K562 (cell line): ENCODE results near the gene TSC22D1.

Experiments
- CTCF ChIP-seq, 3 experiments: IDR thresholded peaks in 2 of 3; conservative IDR thresholded peaks in 1 of 3; 2 replicates each; pipeline ENCODE4 v1.5.1; 2011 to 2012; ENCODE audit warnings: low read length in 3 of 3, mild to moderate bottlenecking in 3 of 3, control low read depth in 2 of 3, improper control_type of control experiment in 1 of 3, inconsistent platforms in 1 of 3, low read depth in 1 of 3, mixed read lengths in 1 of 3, moderate library complexity in 1 of 3; ENCODE audit not compliant: insufficient read depth in 2 of 3
- MAFK ChIP-seq: IDR thresholded peaks from 2 replicates; pipeline ENCODE4 v1.6.1; 2011; ENCODE audit warnings: low read length, improper control_type of control experiment
- POLR2AphosphoS5 ChIP-seq: IDR thresholded peaks from 2 replicates; pipeline ENCODE4 v1.6.1; 2011; ENCODE audit warnings: mild to moderate bottlenecking, low read depth, low read length, moderate library complexity; ENCODE audit not compliant: control insufficient read depth, insufficient read depth
- UBTF ChIP-seq, 2 experiments: IDR thresholded peaks; 2 replicates each; pipeline ENCODE4 v1.6.1; 2012; ENCODE audit warnings: improper control_type of control experiment in 2 of 2, low read depth in 2 of 2, low read length in 2 of 2, borderline replicate concordance in 1 of 2
- ZNF311 ChIP-seq: fragments of 250-450 bp; sonication (Bioruptor Pico); IDR thresholded peaks from 2 replicates; pipeline ENCODE4 v1.4.0; 2020; ENCODE audit warnings: mild to moderate bottlenecking, moderate library complexity

GRCh38 chr13:44448875-44449274, 127.3 kb downstream of the TSC22D1 start:
- no peak for TF ChIP-seq MAFK
- TF ChIP-seq CTCF (IDR thresholded peaks at IDR 0.05 in 2 of 3, conservative IDR thresholded peaks at IDR 0.05 in 1 of 3; ENCODE audit: insufficient read depth in 2 of 3, low read depth in 1 of 3, low read length in 3 of 3): no peak
- TF ChIP-seq UBTF (IDR thresholded peaks at IDR 0.05; ENCODE audit: borderline replicate concordance in 1 of 2, low read depth in 2 of 2, low read length in 2 of 2): no peak
- no peak for TF ChIP-seq POLR2AphosphoS5
- no peak for TF ChIP-seq ZNF311 (CRISPR knock-in tag)
